Measurements from ENCODE around the gene PSTPIP2.

- no peak for TF ChIP-seq GATA2 (IDR thresholded peaks at IDR 0.05; ENCODE audit: low read depth, low read length)
- TF ChIP-seq GATA3 (IDR thresholded peaks at IDR 0.05; ENCODE audit: low read depth, low read length), result no peak
Measured at GRCh38 chr18:46071653-46072375, at the start of gene PSTPIP2.
